SK-N-SH (cell line): ENCODE measurements around the gene TMEM123. TPM values are rescaled to one million over a fixed set of nuclear protein-coding genes. Genes with fewer than 3 reads are reported as not detected.

ENCODE experiments used
- CTCF ChIA-PET: fragments of 300-600, 350-600 bp; formaldehyde crosslinking; extraction: SDS; loops from one replicate; lab custom pipeline; 2021; lab: Yijun Ruan, JAX
- POLR2A ChIA-PET: fragments of 350-600 bp; sonication (Branson Sonifier 250); formaldehyde crosslinking; extraction: SDS; loops from one replicate; lab custom pipeline; 2020; ENCODE audit warnings: antibody characterized with exemption, inconsistent platforms; lab: Yijun Ruan, JAX
- DNase-seq: peaks from one replicate; pipeline ENCODE4 v3.0.0; 2012
- H2AFZ ChIP-seq: fragments of 200-600 bp; sonication (generic); 2 replicates; pipeline ENCODE4 v1.8.1; 2016; ENCODE audit warnings: antibody characterized with exemption, mild to moderate bottlenecking, low read depth
- H3F3A ChIP-seq: fragments of 200-600 bp; sonication (generic); replicated peaks from 2 replicates; pipeline ENCODE3; 2016; ENCODE audit warnings: antibody characterized with exemption, mild to moderate bottlenecking; ENCODE audit not compliant: insufficient read depth
- H3K27ac ChIP-seq, 2 experiments: fragments of 200-500 bp in 1 of 2; fragments of 200-600 bp in 1 of 2; sonication (Bioruptor generic) in 1 of 2; sonication (generic), shearing (Covaris generic) in 1 of 2; 2 replicates each; pipeline versions ENCODE4 v1.5.1 to v1.6.1; 2014 to 2016; ENCODE audit warnings: low read depth in 2 of 2, inconsistent platforms in 1 of 2, low read length in 1 of 2, mild to moderate bottlenecking in 1 of 2, mixed read lengths in 1 of 2
- H3K27me3 ChIP-seq: fragments of 200-600 bp; sonication (generic), shearing (Covaris generic); 2 replicates; pipeline ENCODE4 v1.6.1; 2016; ENCODE audit warnings: mixed run types; ENCODE audit not compliant: insufficient read depth
- H3K36me3 ChIP-seq, 2 experiments: fragments of 200-500 bp in 1 of 2; fragments of 200-600 bp in 1 of 2; sonication (Bioruptor generic) in 1 of 2; sonication (generic) in 1 of 2; replicated peaks in 1 of 2; 2 replicates each; pipeline versions ENCODE3 to v1.5.1; 2014 to 2016; ENCODE audit warnings: low read length in 1 of 2, mild to moderate bottlenecking in 1 of 2; ENCODE audit not compliant: insufficient read depth in 2 of 2, control insufficient read depth in 1 of 2
- H3K4me1 ChIP-seq, 2 experiments: fragments of 200-500 bp in 1 of 2; fragments of 200-600 bp in 1 of 2; sonication (Bioruptor generic) in 1 of 2; sonication (generic), shearing (Covaris generic) in 1 of 2; 2 replicates each; pipeline versions ENCODE4 v1.5.1 to v1.6.1; 2014 to 2016; ENCODE audit warnings: low read depth in 1 of 2, low read length in 1 of 2, mixed run types in 1 of 2; ENCODE audit not compliant: insufficient read depth in 2 of 2, control insufficient read depth in 1 of 2
- H3K4me2 ChIP-seq: fragments of 200-600 bp; sonication (generic), shearing (Covaris generic); 2 replicates; pipeline ENCODE4 v1.6.1; 2017; ENCODE audit warnings: mixed run types
- H3K4me3 ChIP-seq, 2 experiments: fragments of 200-500 bp in 1 of 2; fragments of 200-600 bp in 1 of 2; sonication (Bioruptor generic) in 1 of 2; sonication (generic), shearing (Covaris generic) in 1 of 2; 2 replicates each; pipeline versions ENCODE4 v1.5.1 to v1.8.1; 2014 to 2016; ENCODE audit warnings: low read depth in 2 of 2, inconsistent platforms in 1 of 2, low read length in 1 of 2, mild to moderate bottlenecking in 1 of 2, mixed read lengths in 1 of 2, moderate library complexity in 1 of 2
- H3K79me2 ChIP-seq: fragments of 200-600 bp; sonication (generic); 2 replicates; pipeline ENCODE4 v1.8.1; 2017; ENCODE audit warnings: mild to moderate bottlenecking; ENCODE audit not compliant: insufficient read depth
- H3K9ac ChIP-seq: fragments of 200-600 bp; sonication (generic); 2 replicates; pipeline ENCODE4 v1.6.1; 2017; ENCODE audit warnings: mixed run types
- H3K9me2 ChIP-seq: fragments of 200-600 bp; sonication (generic); 2 replicates; pipeline ENCODE4 v1.6.1; 2017; ENCODE audit warnings: mixed run types
- H3K9me3 ChIP-seq: fragments of 200-600 bp; sonication (generic); 2 replicates; pipeline ENCODE4 v1.6.1; 2017; ENCODE audit warnings: mixed run types, mild to moderate bottlenecking, moderate library complexity
- H4K20me1 ChIP-seq: fragments of 200-600 bp; sonication (generic); 2 replicates; pipeline ENCODE4 v1.6.1; 2017; ENCODE audit warnings: mild to moderate bottlenecking, mixed run types; ENCODE audit not compliant: insufficient read depth
- ELF1 ChIP-seq: IDR thresholded peaks from 2 replicates; pipeline ENCODE4 v1.4.0; 2012
- EZH2phosphoT487 ChIP-seq: fragments of 200-600 bp; sonication (generic); IDR thresholded peaks from 2 replicates; pipeline ENCODE4 v1.6.1; 2017; ENCODE audit warnings: low read depth, mixed run types, mild to moderate bottlenecking, antibody characterized with exemption, moderate library complexity, borderline replicate concordance
- FOXM1 ChIP-seq: IDR thresholded peaks from 2 replicates; pipeline ENCODE4 v1.4.0; 2012; ENCODE audit warnings: low read depth, mild to moderate bottlenecking
- GATA2 ChIP-seq: sonication (generic); formaldehyde crosslinking; IDR thresholded peaks from 2 replicates; pipeline ENCODE4 v1.5.0; 2020; ENCODE audit warnings: mild to moderate bottlenecking, missing genetic modification reagents
- MEF2A ChIP-seq: IDR thresholded peaks from 2 replicates; pipeline ENCODE4 v1.4.0; 2012; ENCODE audit warnings: low read depth, borderline replicate concordance
- MXI1 ChIP-seq: IDR thresholded peaks from 2 replicates; pipeline ENCODE4 v1.6.1; 2012; ENCODE audit warnings: mild to moderate bottlenecking, low read depth, low read length, improper control_type of control experiment
- NFIC ChIP-seq: IDR thresholded peaks from 2 replicates; pipeline ENCODE4 v1.4.0; 2012; ENCODE audit warnings: borderline replicate concordance
- NRF1 ChIP-seq: IDR thresholded peaks from 2 replicates; pipeline ENCODE4 v1.6.1; 2012; ENCODE audit warnings: low read depth, mild to moderate bottlenecking, low read length
- POLR2AphosphoS5 ChIP-seq: IDR thresholded peaks from 2 replicates; pipeline ENCODE4 v1.6.1; 2012; ENCODE audit warnings: low read depth, low read length
- RAD21 ChIP-seq: IDR thresholded peaks from 2 replicates; pipeline ENCODE4 v1.6.1; 2012; ENCODE audit warnings: mild to moderate bottlenecking, low read length
- RCOR1 ChIP-seq: fragments of 150-350 bp; IDR thresholded peaks from 2 replicates; pipeline ENCODE4 v1.6.1; 2017; ENCODE audit warnings: antibody characterized with exemption, low read length
- SMC3 ChIP-seq: IDR thresholded peaks from 2 replicates; pipeline ENCODE4 v1.6.1; 2012; ENCODE audit warnings: low read depth, low read length, improper control_type of control experiment
- TAF1 ChIP-seq: IDR thresholded peaks from 2 replicates; pipeline ENCODE4 v1.6.1; 2012; ENCODE audit warnings: low read depth, mild to moderate bottlenecking, low read length, moderate library complexity, borderline replicate concordance
- TEAD4 ChIP-seq: IDR thresholded peaks from 2 replicates; pipeline ENCODE4 v1.4.0; 2012; ENCODE audit warnings: mild to moderate bottlenecking, borderline replicate concordance; ENCODE audit not compliant: insufficient read depth
- YY1 ChIP-seq: IDR thresholded peaks from 2 replicates; pipeline ENCODE4 v1.4.0; 2012; ENCODE audit warnings: low read depth, mild to moderate bottlenecking
- WGBS: methylation state at CpG from one replicate; pipeline ENCODE4 v1.1.6; 2017; ENCODE audit warnings: low lambda C conversion rate; 5-methylcytosine and 5-hydroxymethylcytosine counted together
- polyA plus RNA-seq, 3 experiments: library from polyadenylated mRNA; depleted of rRNA; stranded (reverse); fragments of >200 nt; gene quantifications; 2 replicates each; pipeline ENCODE4 v1.2.3, GENCODE V29; 2012
- TF ChIP-seq, protein P1 (sequence below): IDR thresholded peaks from 2 replicates; pipeline ENCODE4 v1.6.1; 2012; ENCODE audit warnings: mild to moderate bottlenecking, low read depth, low read length, moderate library complexity
- TF ChIP-seq, protein P2 (sequence below): IDR thresholded peaks from 2 replicates; pipeline ENCODE4 v1.4.0; 2012; ENCODE audit warnings: low read depth, borderline replicate concordance
- TF ChIP-seq, protein P3 (sequence below): fragments of 200-600 bp; sonication (generic); IDR thresholded peaks from 2 replicates; pipeline ENCODE4 v1.6.1; 2017; ENCODE audit warnings: antibody characterized with exemption, mild to moderate bottlenecking, moderate library complexity
- TF ChIP-seq, protein P4 (sequence below): fragments of 150-350 bp; IDR thresholded peaks from 2 replicates; pipeline ENCODE4 v1.6.1; 2016; ENCODE audit warnings: mild to moderate bottlenecking, low read depth, low read length
- TF ChIP-seq, protein P5 (sequence below): IDR thresholded peaks from 2 replicates; pipeline ENCODE4 v1.4.0; 2012; ENCODE audit warnings: low read depth, borderline replicate concordance
- TF ChIP-seq, protein P6 (sequence below): IDR thresholded peaks from 2 replicates; pipeline ENCODE4; 2012

TMEM123 gene
- polyA plus RNA-seq, 1 of the 3 experiments (the other 2 are of a cell fraction), result 86.1 TPM

DNA sequence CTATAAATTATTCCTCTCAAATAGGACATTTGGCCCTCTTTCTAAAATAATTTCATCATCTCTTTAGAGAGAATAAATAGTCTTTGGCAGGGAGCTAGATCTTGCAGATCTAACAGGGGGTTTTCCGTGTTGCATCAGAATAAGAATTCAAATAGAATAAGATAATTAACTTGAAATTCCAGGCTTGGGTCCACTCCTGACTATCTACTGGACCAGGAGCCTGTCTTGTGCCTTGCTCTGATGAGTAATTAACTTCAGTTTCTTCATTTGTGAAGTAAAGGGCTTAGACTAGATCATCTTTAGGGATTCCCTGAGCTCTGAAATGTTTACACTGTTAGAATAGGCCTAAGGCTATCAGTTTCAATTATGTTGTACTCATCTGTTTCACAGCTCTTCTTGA lies 23.5 kb upstream of the TMEM123 start (continued):
- TF ChIP-seq EZH2phosphoT487 (no peak), SMC3 (no peak), TEAD4 (no peak)

DNA sequence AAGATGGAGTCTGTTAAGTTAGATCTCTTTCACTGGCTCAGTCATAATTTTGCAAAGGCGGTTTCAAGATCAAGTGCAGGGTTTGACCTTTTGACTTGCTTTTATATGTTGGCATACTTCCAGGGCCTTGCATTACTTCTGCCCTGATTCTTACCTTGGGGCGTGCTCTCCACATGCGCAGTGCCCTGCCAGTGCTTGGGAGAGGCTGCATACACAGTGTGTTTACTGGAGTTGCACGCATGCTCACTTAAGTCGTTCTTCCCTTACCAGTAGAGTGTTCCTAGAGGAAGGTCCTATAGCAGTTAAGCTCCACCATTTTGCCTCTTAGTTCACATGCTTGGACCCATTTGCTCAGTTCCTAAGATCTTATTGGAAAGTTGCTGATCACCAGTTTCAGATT lies 21.0 kb upstream of the TMEM123 start:
- H3F3A ChIP-seq, result no peaks in the 10 kb centered on the region
- H3K4me1 ChIP-seq, result peaks cover 7 to 17% of the 10 kb centered on the region in 2 experiments; a peak in 2 of 4 replicates
- no peak for TF ChIP-seq RCOR1
- TF ChIP-seq POLR2AphosphoS5, result no peak
- TF ChIP-seq, protein P1, sequence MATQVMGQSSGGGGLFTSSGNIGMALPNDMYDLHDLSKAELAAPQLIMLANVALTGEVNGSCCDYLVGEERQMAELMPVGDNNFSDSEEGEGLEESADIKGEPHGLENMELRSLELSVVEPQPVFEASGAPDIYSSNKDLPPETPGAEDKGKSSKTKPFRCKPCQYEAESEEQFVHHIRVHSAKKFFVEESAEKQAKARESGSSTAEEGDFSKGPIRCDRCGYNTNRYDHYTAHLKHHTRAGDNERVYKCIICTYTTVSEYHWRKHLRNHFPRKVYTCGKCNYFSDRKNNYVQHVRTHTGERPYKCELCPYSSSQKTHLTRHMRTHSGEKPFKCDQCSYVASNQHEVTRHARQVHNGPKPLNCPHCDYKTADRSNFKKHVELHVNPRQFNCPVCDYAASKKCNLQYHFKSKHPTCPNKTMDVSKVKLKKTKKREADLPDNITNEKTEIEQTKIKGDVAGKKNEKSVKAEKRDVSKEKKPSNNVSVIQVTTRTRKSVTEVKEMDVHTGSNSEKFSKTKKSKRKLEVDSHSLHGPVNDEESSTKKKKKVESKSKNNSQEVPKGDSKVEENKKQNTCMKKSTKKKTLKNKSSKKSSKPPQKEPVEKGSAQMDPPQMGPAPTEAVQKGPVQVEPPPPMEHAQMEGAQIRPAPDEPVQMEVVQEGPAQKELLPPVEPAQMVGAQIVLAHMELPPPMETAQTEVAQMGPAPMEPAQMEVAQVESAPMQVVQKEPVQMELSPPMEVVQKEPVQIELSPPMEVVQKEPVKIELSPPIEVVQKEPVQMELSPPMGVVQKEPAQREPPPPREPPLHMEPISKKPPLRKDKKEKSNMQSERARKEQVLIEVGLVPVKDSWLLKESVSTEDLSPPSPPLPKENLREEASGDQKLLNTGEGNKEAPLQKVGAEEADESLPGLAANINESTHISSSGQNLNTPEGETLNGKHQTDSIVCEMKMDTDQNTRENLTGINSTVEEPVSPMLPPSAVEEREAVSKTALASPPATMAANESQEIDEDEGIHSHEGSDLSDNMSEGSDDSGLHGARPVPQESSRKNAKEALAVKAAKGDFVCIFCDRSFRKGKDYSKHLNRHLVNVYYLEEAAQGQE, result no peak
- TF ChIP-seq NRF1, result no peak
- TF ChIP-seq, protein P2, sequence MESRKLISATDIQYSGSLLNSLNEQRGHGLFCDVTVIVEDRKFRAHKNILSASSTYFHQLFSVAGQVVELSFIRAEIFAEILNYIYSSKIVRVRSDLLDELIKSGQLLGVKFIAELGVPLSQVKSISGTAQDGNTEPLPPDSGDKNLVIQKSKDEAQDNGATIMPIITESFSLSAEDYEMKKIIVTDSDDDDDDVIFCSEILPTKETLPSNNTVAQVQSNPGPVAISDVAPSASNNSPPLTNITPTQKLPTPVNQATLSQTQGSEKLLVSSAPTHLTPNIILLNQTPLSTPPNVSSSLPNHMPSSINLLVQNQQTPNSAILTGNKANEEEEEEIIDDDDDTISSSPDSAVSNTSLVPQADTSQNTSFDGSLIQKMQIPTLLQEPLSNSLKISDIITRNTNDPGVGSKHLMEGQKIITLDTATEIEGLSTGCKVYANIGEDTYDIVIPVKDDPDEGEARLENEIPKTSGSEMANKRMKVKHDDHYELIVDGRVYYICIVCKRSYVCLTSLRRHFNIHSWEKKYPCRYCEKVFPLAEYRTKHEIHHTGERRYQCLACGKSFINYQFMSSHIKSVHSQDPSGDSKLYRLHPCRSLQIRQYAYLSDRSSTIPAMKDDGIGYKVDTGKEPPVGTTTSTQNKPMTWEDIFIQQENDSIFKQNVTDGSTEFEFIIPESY, result no peak
- TF ChIP-seq, protein P3, sequence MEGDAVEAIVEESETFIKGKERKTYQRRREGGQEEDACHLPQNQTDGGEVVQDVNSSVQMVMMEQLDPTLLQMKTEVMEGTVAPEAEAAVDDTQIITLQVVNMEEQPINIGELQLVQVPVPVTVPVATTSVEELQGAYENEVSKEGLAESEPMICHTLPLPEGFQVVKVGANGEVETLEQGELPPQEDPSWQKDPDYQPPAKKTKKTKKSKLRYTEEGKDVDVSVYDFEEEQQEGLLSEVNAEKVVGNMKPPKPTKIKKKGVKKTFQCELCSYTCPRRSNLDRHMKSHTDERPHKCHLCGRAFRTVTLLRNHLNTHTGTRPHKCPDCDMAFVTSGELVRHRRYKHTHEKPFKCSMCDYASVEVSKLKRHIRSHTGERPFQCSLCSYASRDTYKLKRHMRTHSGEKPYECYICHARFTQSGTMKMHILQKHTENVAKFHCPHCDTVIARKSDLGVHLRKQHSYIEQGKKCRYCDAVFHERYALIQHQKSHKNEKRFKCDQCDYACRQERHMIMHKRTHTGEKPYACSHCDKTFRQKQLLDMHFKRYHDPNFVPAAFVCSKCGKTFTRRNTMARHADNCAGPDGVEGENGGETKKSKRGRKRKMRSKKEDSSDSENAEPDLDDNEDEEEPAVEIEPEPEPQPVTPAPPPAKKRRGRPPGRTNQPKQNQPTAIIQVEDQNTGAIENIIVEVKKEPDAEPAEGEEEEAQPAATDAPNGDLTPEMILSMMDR, result no peak
- no peak for TF ChIP-seq NFIC
- no peak for TF ChIP-seq EZH2phosphoT487
- TF ChIP-seq, protein P4, sequence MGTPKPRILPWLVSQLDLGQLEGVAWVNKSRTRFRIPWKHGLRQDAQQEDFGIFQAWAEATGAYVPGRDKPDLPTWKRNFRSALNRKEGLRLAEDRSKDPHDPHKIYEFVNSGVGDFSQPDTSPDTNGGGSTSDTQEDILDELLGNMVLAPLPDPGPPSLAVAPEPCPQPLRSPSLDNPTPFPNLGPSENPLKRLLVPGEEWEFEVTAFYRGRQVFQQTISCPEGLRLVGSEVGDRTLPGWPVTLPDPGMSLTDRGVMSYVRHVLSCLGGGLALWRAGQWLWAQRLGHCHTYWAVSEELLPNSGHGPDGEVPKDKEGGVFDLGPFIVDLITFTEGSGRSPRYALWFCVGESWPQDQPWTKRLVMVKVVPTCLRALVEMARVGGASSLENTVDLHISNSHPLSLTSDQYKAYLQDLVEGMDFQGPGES, result no peak
- no peak for TF ChIP-seq FOXM1
- TF ChIP-seq GATA2, result no peak
- no peak for TF ChIP-seq YY1
- no peak for TF ChIP-seq RAD21
- TF ChIP-seq, protein P5, sequence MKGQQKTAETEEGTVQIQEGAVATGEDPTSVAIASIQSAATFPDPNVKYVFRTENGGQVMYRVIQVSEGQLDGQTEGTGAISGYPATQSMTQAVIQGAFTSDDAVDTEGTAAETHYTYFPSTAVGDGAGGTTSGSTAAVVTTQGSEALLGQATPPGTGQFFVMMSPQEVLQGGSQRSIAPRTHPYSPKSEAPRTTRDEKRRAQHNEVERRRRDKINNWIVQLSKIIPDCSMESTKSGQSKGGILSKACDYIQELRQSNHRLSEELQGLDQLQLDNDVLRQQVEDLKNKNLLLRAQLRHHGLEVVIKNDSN, result no peak
- no peak for TF ChIP-seq MEF2A
- no peak for TF ChIP-seq MXI1
- TF ChIP-seq, protein P6, sequence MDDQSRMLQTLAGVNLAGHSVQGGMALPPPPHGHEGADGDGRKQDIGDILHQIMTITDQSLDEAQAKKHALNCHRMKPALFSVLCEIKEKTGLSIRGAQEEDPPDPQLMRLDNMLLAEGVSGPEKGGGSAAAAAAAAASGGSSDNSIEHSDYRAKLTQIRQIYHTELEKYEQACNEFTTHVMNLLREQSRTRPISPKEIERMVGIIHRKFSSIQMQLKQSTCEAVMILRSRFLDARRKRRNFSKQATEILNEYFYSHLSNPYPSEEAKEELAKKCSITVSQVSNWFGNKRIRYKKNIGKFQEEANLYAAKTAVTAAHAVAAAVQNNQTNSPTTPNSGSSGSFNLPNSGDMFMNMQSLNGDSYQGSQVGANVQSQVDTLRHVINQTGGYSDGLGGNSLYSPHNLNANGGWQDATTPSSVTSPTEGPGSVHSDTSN, result no peak
- no peak for TF ChIP-seq ELF1
- no peak for TF ChIP-seq TAF1
- DNase-seq, result no peak
- no peak overlapping the region for H3K4me3 ChIP-seq
- no peaks in the 10 kb centered on the region for H3K9me3 ChIP-seq
- 88% methylated on average over 5 of the region's 5 CpGs for WGBS
- H2AFZ ChIP-seq, result no peak overlapping the region
- no peak overlapping the region for H3K4me2 ChIP-seq
- no peaks in the 10 kb centered on the region for H3K9me2 ChIP-seq
- H3K27me3 ChIP-seq, result no peaks in the 10 kb centered on the region
- no peak overlapping the region for H3K9ac ChIP-seq
- no peaks in the 10 kb centered on the region for H3K79me2 ChIP-seq
- H3K36me3 ChIP-seq, result no peaks in the 10 kb centered on the region
- CTCF ChIA-PET, result interaction anchor here (1.2 kb wide), 1 partner anchor 131 kb away, joined by 3 read pairs; no protein-coding TSS in a partner anchor
- no peak overlapping the region for H3K27ac ChIP-seq
- no peaks in the 10 kb centered on the region for H4K20me1 ChIP-seq
- POLR2A ChIA-PET, result no interaction called here
